Measurements from ENCODE around the gene GANC. TPM values are rescaled to one million over a fixed set of nuclear protein-coding genes. Genes with fewer than 3 reads are reported as not detected.
"Not testable (repeated sequence)": the region's sequence is repeated elsewhere in the genome, so short reads cannot be mapped to it uniquely, and the experiment has no call there.

GANC gene
- 122 TPM for total RNA-seq
- long read RNA-seq, full-length matches to known transcripts = 10 of 56 reads
- long read RNA-seq, partial matches to known transcripts = 14 of 56 reads
- long read RNA-seq, other reads (novel, unspliced or antisense) = 32 of 56 reads

- ATAC-seq (peak; percentile 95 to 97), DNase-seq (peak; percentile 99)
- TF ChIP-seq, protein P1, sequence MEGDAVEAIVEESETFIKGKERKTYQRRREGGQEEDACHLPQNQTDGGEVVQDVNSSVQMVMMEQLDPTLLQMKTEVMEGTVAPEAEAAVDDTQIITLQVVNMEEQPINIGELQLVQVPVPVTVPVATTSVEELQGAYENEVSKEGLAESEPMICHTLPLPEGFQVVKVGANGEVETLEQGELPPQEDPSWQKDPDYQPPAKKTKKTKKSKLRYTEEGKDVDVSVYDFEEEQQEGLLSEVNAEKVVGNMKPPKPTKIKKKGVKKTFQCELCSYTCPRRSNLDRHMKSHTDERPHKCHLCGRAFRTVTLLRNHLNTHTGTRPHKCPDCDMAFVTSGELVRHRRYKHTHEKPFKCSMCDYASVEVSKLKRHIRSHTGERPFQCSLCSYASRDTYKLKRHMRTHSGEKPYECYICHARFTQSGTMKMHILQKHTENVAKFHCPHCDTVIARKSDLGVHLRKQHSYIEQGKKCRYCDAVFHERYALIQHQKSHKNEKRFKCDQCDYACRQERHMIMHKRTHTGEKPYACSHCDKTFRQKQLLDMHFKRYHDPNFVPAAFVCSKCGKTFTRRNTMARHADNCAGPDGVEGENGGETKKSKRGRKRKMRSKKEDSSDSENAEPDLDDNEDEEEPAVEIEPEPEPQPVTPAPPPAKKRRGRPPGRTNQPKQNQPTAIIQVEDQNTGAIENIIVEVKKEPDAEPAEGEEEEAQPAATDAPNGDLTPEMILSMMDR (IDR thresholded peaks at IDR 0.05) = no peak
- Histone ChIP-seq H3K4me3 (peak within 1 kb of the TSS; percentile 70), H3K9me3 (no peaks in the 10 kb centered on the region), H3K27ac (peak within 1 kb of the TSS; percentile 96), H3K36me3 (peaks cover 13% of the 10 kb centered on the region), H3K4me1 (peaks cover 59% of the 10 kb centered on the region), H3K27me3 (ENCODE audit: low read depth) (no peaks in the 10 kb centered on the region)
- intact Hi-C loops (cut with DNase I) = no loop called here
Measured at GRCh38 chr15:42272939-42273899, at the start of gene GANC, which contains the start of gene TMEM87A. Gene GANC (plus strand): TSS chr15:42273201. CDS start chr15:42274482, 1,281 bp downstream. Gene TMEM87A (minus strand): TSS chr15:42273433. CDS start chr15:42273398, 35 bp downstream.

GRCh38 chr15:42226648-42227047, 46.4 kb upstream of the GANC start:
- intact Hi-C loops (cut with DNase I) = no loop called here
- Histone ChIP-seq H3K4me3 (no peak overlapping the region), H3K27me3 (ENCODE audit: low read depth) (no peaks in the 10 kb centered on the region), H3K27ac (no peak overlapping the region), H3K36me3 (peaks cover 97% of the 10 kb centered on the region), H3K4me1 (peaks cover 6% of the 10 kb centered on the region), H3K9me3 (no peaks in the 10 kb centered on the region)
- no peak for DNase-seq
- TF ChIP-seq, protein P1 (IDR thresholded peaks at IDR 0.05) = no peak
- no peak for ATAC-seq

- ATAC-seq = no peak
- no peak overlapping the region for H3K27ac ChIP-seq
- intact Hi-C loops (cut with DNase I) = no loop called here
- TF ChIP-seq, protein P1 (IDR thresholded peaks at IDR 0.05) = no peak
- no peaks in the 10 kb centered on the region for H3K27me3 ChIP-seq (ENCODE audit: low read depth)
- no peak for DNase-seq
- peaks cover 6% of the 10 kb centered on the region for H3K4me1 ChIP-seq
- H3K36me3 ChIP-seq = peaks cover 97% of the 10 kb centered on the region
- H3K9me3 ChIP-seq = no peaks in the 10 kb centered on the region
- H3K4me3 ChIP-seq = no peak overlapping the region
Measured at GRCh38 chr15:42228036-42228435, 45.0 kb upstream of the GANC start.

DNA sequence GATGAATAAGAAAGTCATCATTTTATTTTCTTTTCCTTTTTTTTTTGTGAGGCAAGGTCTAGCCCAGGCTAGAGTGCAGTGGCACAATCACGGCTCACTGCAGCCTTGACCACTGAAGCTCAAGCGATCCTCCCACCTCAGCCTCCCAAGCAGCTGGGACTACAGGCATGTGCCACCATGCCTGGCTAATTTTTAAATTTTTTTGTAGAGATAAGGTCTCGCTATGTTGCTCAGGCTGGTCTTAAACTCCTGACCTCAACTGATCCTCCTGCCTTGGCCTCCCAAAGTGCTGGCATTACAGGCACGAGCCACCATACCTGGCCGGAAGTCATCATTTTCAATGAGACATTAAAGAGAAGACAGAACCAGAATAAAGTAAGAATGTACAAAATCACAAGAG, 44.0 kb upstream of the GANC start:
- peaks cover 97% of the 10 kb centered on the region for H3K36me3 ChIP-seq
- H3K27ac ChIP-seq; intact Hi-C loops (cut with DNase I): not testable (repeated sequence)

GRCh38 chr15:42231088-42231487, 41.9 kb upstream of the GANC start:
- TF ChIP-seq, protein P1 (IDR thresholded peaks at IDR 0.05) = no peak
- no peaks in the 10 kb centered on the region for H3K9me3 ChIP-seq
- H3K27me3 ChIP-seq (ENCODE audit: low read depth) = no peaks in the 10 kb centered on the region
- DNase-seq (no peak), ATAC-seq (no peak)
- peaks cover 97% of the 10 kb centered on the region for H3K36me3 ChIP-seq
- H3K27ac ChIP-seq = no peak overlapping the region
- peaks cover 6% of the 10 kb centered on the region for H3K4me1 ChIP-seq
- intact Hi-C loops (cut with DNase I) = no loop called here
- H3K4me3 ChIP-seq = no peak overlapping the region

More for the DNA sequence above, 44.0 kb upstream of the GANC start:
- ATAC-seq; H3K4me1 ChIP-seq; DNase-seq; H3K4me3 ChIP-seq; H3K27me3 ChIP-seq (ENCODE audit: low read depth); H3K9me3 ChIP-seq: not testable (repeated sequence)

GRCh38 chr15:42232606-42233005, 40.4 kb upstream of the GANC start:
- intact Hi-C loops (cut with DNase I) = no loop called here
- no peak overlapping the region for H3K4me3 ChIP-seq
- H3K27ac ChIP-seq = no peak overlapping the region
- H3K9me3 ChIP-seq = no peaks in the 10 kb centered on the region
- ATAC-seq (no peak), DNase-seq (no peak)
- TF ChIP-seq, protein P1 (IDR thresholded peaks at IDR 0.05) = no peak
- H3K27me3 ChIP-seq (ENCODE audit: low read depth) = no peaks in the 10 kb centered on the region
- peaks cover 97% of the 10 kb centered on the region for H3K36me3 ChIP-seq
- peaks cover 5% of the 10 kb centered on the region for H3K4me1 ChIP-seq

All from lower lobe of right lung (tissue), 2 donors.